HepG2 (cell line): ENCODE data around the gene RELL1. TPM values are rescaled to one million over a fixed set of nuclear protein-coding genes. Genes with fewer than 3 reads are reported as not detected.

ENCODE experiments used
- FLYWCH1 ChIP-seq: sonication (generic); formaldehyde crosslinking; IDR thresholded peaks from 2 replicates; pipeline ENCODE4 v1.8.1; 2023; ENCODE audit warnings: mild to moderate bottlenecking, missing genetic modification reagents
- FOXA1 ChIP-seq, 2 experiments: fragments of 450-650 bp in 1 of 2; sonication (generic) in 1 of 2; formaldehyde crosslinking in 1 of 2; IDR thresholded peaks; 2 replicates each; pipeline versions ENCODE4 v1.4.0 to v1.6.1; 2016 to 2020; ENCODE audit warnings: missing genetic modification reagents in 1 of 2
- FOXP1 ChIP-seq, 2 experiments: fragments of 450-650 bp in 1 of 2; IDR thresholded peaks; 2 replicates each; pipeline ENCODE4 v1.6.1; 2017 to 2018; ENCODE audit warnings: antibody characterized with exemption in 1 of 2
- GABPB1 ChIP-seq: IDR thresholded peaks from 2 replicates; pipeline ENCODE4 v1.6.1; 2016; ENCODE audit warnings: mild to moderate bottlenecking, missing genetic modification reagents, moderate library complexity, missing compliant biosample characterization
- JARID2 ChIP-seq: sonication (generic); formaldehyde crosslinking; IDR thresholded peaks from 2 replicates; pipeline ENCODE4 v1.8.1; 2023; ENCODE audit warnings: missing genetic modification reagents, inconsistent platforms; ENCODE audit not compliant: insufficient replicate concordance
- PHF8 ChIP-seq: sonication (generic); formaldehyde crosslinking; IDR thresholded peaks from 2 replicates; pipeline ENCODE4 v1.5.0; 2020; ENCODE audit warnings: missing genetic modification reagents
- POLR2G ChIP-seq: fragments of 200-400 bp; formaldehyde crosslinking; IDR thresholded peaks from 2 replicates; pipeline ENCODE4 v1.6.1; 2018; ENCODE audit warnings: mild to moderate bottlenecking, low read depth, low read length, moderate library complexity
- REXO4 ChIP-seq: sonication (generic); formaldehyde crosslinking; IDR thresholded peaks from 2 replicates; pipeline ENCODE4 v1.8.0; 2022; ENCODE audit warnings: missing genetic modification reagents, mild to moderate bottlenecking, borderline replicate concordance
- SALL2 ChIP-seq: sonication (generic); formaldehyde crosslinking; IDR thresholded peaks from 2 replicates; pipeline ENCODE4 v1.8.1; 2023; ENCODE audit warnings: mild to moderate bottlenecking, missing genetic modification reagents, inconsistent platforms
- U2AF1 ChIP-seq: fragments of 200-400 bp; formaldehyde crosslinking; optimal IDR thresholded peaks from 2 replicates; pipeline ENCODE3; 2017; ENCODE audit warnings: mild to moderate bottlenecking, low read depth, low read length
- ZFX ChIP-seq: sonication (generic); formaldehyde crosslinking; IDR thresholded peaks from 2 replicates; pipeline ENCODE4 v1.4.0; 2020; ENCODE audit warnings: mild to moderate bottlenecking, low read depth, missing genetic modification reagents, moderate library complexity
- ZMYM3 ChIP-seq: sonication (generic); formaldehyde crosslinking; IDR thresholded peaks from 2 replicates; pipeline ENCODE4 v1.5.1; 2020; ENCODE audit warnings: mild to moderate bottlenecking, missing genetic modification reagents
- ZNF136 ChIP-seq: sonication (generic); formaldehyde crosslinking; IDR thresholded peaks from 2 replicates; pipeline ENCODE4 v1.8.1; 2022; ENCODE audit warnings: low read depth, mild to moderate bottlenecking, moderate library complexity, missing genetic modification reagents
- ZNF549 ChIP-seq: sonication (generic); formaldehyde crosslinking; IDR thresholded peaks from 2 replicates; pipeline ENCODE4 v1.5.0; 2020; ENCODE audit warnings: missing genetic modification reagents
- ZNF781 ChIP-seq: sonication (generic); formaldehyde crosslinking; IDR thresholded peaks from 2 replicates; pipeline ENCODE4 v1.5.1; 2020; ENCODE audit warnings: borderline replicate concordance, mild to moderate bottlenecking, missing genetic modification reagents; ENCODE audit errors: not compliant biosample characterization
- polyA plus RNA-seq, 8 experiments: library from polyadenylated mRNA; depleted of rRNA in 3 of 8; stranded (reverse) in 7 of 8; unstranded in 1 of 8; fragments of >200 nt; fragmentation: Illumina TruSeq in 4 of 8; extraction: Trizol in 4 of 8; gene quantifications; 2 replicates each; pipeline versions ENCODE4 v1.2.1 to v1.2.3, GENCODE V29; 2011 to 2016; ENCODE audit warnings: low read depth in 4 of 8, missing spikeins in 1 of 8, mixed read lengths in 1 of 8; ENCODE audit not compliant: insufficient read depth in 1 of 8
- total RNA-seq, 5 experiments: library from RNA; depleted of rRNA; stranded (reverse); fragments of >200 nt; fragmentation: Illumina TruSeq; extraction: Trizol; gene quantifications; 2 replicates each; pipeline ENCODE4 v1.2.3, GENCODE V29; 2016; ENCODE audit warnings: low read depth in 1 of 5
- TF ChIP-seq, protein P1 (sequence below): IDR thresholded peaks from 2 replicates; pipeline ENCODE4 v1.6.1; 2016; ENCODE audit warnings: control low read depth
- TF ChIP-seq, protein P2 (sequence below): sonication (generic); formaldehyde crosslinking; IDR thresholded peaks from 2 replicates; pipeline ENCODE4 v1.5.0; 2020; ENCODE audit warnings: missing genetic modification reagents
- TF ChIP-seq, protein P3 (sequence below): sonication (generic); formaldehyde crosslinking; IDR thresholded peaks from 2 replicates; pipeline ENCODE4 v1.8.1; 2023; ENCODE audit warnings: mild to moderate bottlenecking, missing genetic modification reagents
- TF ChIP-seq, protein P4 (sequence below): sonication (generic); formaldehyde crosslinking; IDR thresholded peaks from 2 replicates; pipeline ENCODE4 v1.4.0; 2020; ENCODE audit warnings: mild to moderate bottlenecking, missing genetic modification reagents
- TF ChIP-seq, protein P5 (sequence below): fragments of 450-650 bp; IDR thresholded peaks from 2 replicates; pipeline ENCODE4 v1.6.1; 2017
- TF ChIP-seq, protein P6 (sequence below): sonication (generic); formaldehyde crosslinking; IDR thresholded peaks from 2 replicates; pipeline ENCODE4 v1.5.1; 2020; ENCODE audit warnings: mild to moderate bottlenecking, missing genetic modification reagents, borderline replicate concordance
- TF ChIP-seq, protein P7 (sequence below): IDR thresholded peaks from 2 replicates; pipeline ENCODE4 v1.6.1; 2012; ENCODE audit warnings: inconsistent platforms

RELL1 gene
- total and polyA plus RNA-seq, 2 of the 13 experiments (the other 11 are each of a cell fraction or from before 2014, with no cell fraction given) = 8.4 to 58.4 TPM

DNA sequence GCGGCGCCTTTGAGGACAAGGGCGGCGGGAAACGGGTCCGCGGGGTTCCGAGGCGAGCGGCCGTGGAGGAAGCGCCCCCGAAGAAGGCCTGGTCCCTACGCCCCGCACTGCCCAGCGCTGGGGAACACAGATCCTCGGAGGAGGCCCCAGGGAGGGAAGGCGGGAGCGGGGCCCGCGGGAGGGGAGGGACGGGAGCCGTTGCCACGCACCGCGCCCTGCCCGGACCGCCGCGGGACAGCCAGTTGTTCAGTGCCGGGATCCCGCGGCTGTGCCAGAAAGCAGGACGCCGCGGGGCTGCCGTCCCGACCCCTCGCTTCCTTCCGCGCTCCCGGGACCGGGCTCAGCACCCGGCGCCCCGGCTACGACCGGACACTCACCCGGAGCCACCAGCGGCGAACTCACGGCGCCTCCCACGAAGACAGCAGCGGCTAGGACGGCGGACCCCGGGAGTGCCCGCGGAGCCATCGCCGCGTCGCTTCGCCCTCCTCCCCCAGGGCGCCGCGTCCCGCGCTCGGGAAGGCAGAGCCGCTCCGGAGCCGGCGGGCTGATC lies 278 bp downstream of the RELL1 start (continued):
- TF ChIP-seq, protein P1, sequence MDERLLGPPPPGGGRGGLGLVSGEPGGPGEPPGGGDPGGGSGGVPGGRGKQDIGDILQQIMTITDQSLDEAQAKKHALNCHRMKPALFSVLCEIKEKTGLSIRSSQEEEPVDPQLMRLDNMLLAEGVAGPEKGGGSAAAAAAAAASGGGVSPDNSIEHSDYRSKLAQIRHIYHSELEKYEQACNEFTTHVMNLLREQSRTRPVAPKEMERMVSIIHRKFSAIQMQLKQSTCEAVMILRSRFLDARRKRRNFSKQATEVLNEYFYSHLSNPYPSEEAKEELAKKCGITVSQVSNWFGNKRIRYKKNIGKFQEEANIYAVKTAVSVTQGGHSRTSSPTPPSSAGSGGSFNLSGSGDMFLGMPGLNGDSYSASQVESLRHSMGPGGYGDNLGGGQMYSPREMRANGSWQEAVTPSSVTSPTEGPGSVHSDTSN (CRISPR knock-in tag) = no peak
- TF ChIP-seq ZNF136 (CRISPR knock-in tag) (no peak), ZNF781 (CRISPR knock-in tag) (no peak), ZFX (CRISPR knock-in tag) (0 out of 2 replicates have a peak, but pooled peaks have one; percentile 39), FOXA1 (IDR thresholded peaks at IDR 0.05) (no peak), FOXA1 (CRISPR knock-in tag; IDR thresholded peaks at IDR 0.05) (no peak), REXO4 (no peak), PHF8 (CRISPR knock-in tag) (peak; percentile 59), ZMYM3 (CRISPR knock-in tag) (no peak), GABPB1 (CRISPR knock-in tag) (peak; percentile 54; the same call in 1 of the 2 replicates), JARID2 (CRISPR knock-in tag) (no peak), FOXP1 (IDR thresholded peaks at IDR 0.05) (no peak), FOXP1 (CRISPR knock-in tag; IDR thresholded peaks at IDR 0.05) (no peak), POLR2G (peak; percentile 75), ZNF549 (CRISPR knock-in tag) (no peak), SALL2 (CRISPR knock-in tag) (no peak), U2AF1 (no peak), FLYWCH1 (CRISPR knock-in tag) (0 out of 2 replicates have a peak, but pooled peaks have one; percentile 34)
- TF ChIP-seq, protein P2, sequence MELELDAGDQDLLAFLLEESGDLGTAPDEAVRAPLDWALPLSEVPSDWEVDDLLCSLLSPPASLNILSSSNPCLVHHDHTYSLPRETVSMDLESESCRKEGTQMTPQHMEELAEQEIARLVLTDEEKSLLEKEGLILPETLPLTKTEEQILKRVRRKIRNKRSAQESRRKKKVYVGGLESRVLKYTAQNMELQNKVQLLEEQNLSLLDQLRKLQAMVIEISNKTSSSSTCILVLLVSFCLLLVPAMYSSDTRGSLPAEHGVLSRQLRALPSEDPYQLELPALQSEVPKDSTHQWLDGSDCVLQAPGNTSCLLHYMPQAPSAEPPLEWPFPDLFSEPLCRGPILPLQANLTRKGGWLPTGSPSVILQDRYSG (CRISPR knock-in tag) = no peak
- TF ChIP-seq, protein P3, sequence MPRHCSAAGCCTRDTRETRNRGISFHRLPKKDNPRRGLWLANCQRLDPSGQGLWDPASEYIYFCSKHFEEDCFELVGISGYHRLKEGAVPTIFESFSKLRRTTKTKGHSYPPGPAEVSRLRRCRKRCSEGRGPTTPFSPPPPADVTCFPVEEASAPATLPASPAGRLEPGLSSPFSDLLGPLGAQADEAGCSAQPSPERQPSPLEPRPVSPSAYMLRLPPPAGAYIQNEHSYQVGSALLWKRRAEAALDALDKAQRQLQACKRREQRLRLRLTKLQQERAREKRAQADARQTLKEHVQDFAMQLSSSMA = no peak; the same call in 1 of the 2 replicates
- TF ChIP-seq, protein P4, sequence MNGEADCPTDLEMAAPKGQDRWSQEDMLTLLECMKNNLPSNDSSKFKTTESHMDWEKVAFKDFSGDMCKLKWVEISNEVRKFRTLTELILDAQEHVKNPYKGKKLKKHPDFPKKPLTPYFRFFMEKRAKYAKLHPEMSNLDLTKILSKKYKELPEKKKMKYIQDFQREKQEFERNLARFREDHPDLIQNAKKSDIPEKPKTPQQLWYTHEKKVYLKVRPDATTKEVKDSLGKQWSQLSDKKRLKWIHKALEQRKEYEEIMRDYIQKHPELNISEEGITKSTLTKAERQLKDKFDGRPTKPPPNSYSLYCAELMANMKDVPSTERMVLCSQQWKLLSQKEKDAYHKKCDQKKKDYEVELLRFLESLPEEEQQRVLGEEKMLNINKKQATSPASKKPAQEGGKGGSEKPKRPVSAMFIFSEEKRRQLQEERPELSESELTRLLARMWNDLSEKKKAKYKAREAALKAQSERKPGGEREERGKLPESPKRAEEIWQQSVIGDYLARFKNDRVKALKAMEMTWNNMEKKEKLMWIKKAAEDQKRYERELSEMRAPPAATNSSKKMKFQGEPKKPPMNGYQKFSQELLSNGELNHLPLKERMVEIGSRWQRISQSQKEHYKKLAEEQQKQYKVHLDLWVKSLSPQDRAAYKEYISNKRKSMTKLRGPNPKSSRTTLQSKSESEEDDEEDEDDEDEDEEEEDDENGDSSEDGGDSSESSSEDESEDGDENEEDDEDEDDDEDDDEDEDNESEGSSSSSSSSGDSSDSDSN (CRISPR knock-in tag) = peak; percentile 97
- TF ChIP-seq, protein P5, sequence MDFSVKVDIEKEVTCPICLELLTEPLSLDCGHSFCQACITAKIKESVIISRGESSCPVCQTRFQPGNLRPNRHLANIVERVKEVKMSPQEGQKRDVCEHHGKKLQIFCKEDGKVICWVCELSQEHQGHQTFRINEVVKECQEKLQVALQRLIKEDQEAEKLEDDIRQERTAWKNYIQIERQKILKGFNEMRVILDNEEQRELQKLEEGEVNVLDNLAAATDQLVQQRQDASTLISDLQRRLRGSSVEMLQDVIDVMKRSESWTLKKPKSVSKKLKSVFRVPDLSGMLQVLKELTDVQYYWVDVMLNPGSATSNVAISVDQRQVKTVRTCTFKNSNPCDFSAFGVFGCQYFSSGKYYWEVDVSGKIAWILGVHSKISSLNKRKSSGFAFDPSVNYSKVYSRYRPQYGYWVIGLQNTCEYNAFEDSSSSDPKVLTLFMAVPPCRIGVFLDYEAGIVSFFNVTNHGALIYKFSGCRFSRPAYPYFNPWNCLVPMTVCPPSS = no peak
- TF ChIP-seq, protein P6, sequence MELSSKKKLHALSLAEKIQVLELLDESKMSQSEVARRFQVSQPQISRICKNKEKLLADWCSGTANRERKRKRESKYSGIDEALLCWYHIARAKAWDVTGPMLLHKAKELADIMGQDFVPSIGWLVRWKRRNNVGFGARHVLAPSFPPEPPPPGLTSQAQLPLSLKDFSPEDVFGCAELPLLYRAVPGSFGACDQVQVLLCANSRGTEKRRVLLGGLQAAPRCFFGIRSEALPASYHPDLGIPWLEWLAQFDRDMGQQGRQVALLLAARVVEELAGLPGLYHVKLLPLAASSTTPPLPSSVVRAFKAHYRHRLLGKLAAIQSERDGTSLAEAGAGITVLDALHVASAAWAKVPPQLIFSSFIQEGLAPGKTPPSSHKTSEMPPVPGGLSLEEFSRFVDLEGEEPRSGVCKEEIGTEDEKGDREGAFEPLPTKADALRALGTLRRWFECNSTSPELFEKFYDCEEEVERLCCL (CRISPR knock-in tag) = no peak
- TF ChIP-seq, protein P7, sequence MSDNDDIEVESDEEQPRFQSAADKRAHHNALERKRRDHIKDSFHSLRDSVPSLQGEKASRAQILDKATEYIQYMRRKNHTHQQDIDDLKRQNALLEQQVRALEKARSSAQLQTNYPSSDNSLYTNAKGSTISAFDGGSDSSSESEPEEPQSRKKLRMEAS = no peak
